ENCODE results near the gene PHC2. TPM values are rescaled to one million over a fixed set of nuclear protein-coding genes. Genes with fewer than 3 reads are reported as not detected.

Gene PHC2
- total and polyA plus RNA-seq, 4 donors: 79.9 to 311 (median 121) TPM

- no peak for TF ChIP-seq CTCF (IDR thresholded peaks at IDR 0.05; ENCODE audit: control extremely low read depth, extremely low read depth)
- H3K9ac ChIP-seq (ENCODE audit: insufficient read depth in 1 of 2, low read length in 2 of 2): no peak overlapping the region
- H3K4me1 ChIP-seq (ENCODE audit: control insufficient read depth in 5 of 5, insufficient read depth in 5 of 5, low read length in 5 of 5): peaks cover 0 to 2% (median 0%) of the 10 kb centered on the region in 5 donors
- H3K27me3 ChIP-seq (ENCODE audit: control insufficient read depth in 3 of 3, insufficient read depth in 3 of 3, low read length in 2 of 3): no peaks in the 10 kb centered on the region
- ATAC-seq (ENCODE audit: insufficient read depth, low FRiP score) (no peak), DNase-seq (no peak)
- H3K4me3 ChIP-seq: no peak overlapping the region
- WGBS, 2 donors: 68 to 91% methylated on average over 5 of the region's 5 CpGs
- no peaks in the 10 kb centered on the region for H3K9me3 ChIP-seq (ENCODE audit: control insufficient read depth in 4 of 4, insufficient read depth in 3 of 4, low read length in 3 of 4)
- H3K27ac ChIP-seq (ENCODE audit: low read depth in 1 of 2, low read length in 1 of 2): peak overlapping the region in 1 of 2 donors; percentile 55
- H3K36me3 ChIP-seq (ENCODE audit: control insufficient read depth in 4 of 4, insufficient read depth in 4 of 4, low read length in 4 of 4): peaks cover 2 to 6% (median 3%) of the 10 kb centered on the region in 4 donors
Observed at GRCh38 chr1:33374336-33375105, 56.4 kb downstream of the PHC2 start.

GRCh38 chr1:33373606-33374005, 57.3 kb downstream of the PHC2 start:
- Histone ChIP-seq H3K4me3 (no peak overlapping the region), H3K27ac (ENCODE audit: low read depth in 1 of 2, low read length in 1 of 2) (peak overlapping the region in 1 of 2 donors; percentile 38), H3K36me3 (ENCODE audit: control insufficient read depth in 4 of 4, insufficient read depth in 4 of 4, low read length in 4 of 4) (peaks cover 2 to 6% (median 3%) of the 10 kb centered on the region in 4 donors), H3K9ac (ENCODE audit: insufficient read depth in 1 of 2, low read length in 2 of 2) (no peak overlapping the region), H3K9me3 (ENCODE audit: control insufficient read depth in 4 of 4, insufficient read depth in 3 of 4, low read length in 3 of 4) (no peaks in the 10 kb centered on the region), H3K27me3 (ENCODE audit: control insufficient read depth in 3 of 3, insufficient read depth in 3 of 3, low read length in 2 of 3) (no peaks in the 10 kb centered on the region), H3K4me1 (ENCODE audit: control insufficient read depth in 5 of 5, insufficient read depth in 5 of 5, low read length in 5 of 5) (no peaks in the 10 kb centered on the region)
- TF ChIP-seq CTCF (IDR thresholded peaks at IDR 0.05; ENCODE audit: control extremely low read depth, extremely low read depth): no peak
- 90 to 91% methylated on average over 4 of the region's 4 CpGs for WGBS, 2 donors
- ATAC-seq (ENCODE audit: insufficient read depth, low FRiP score) (no peak), DNase-seq (no peak)

- Histone ChIP-seq H3K27ac (ENCODE audit: low read depth in 1 of 2, low read length in 1 of 2) (no peak overlapping the region), H3K4me1 (ENCODE audit: control insufficient read depth in 5 of 5, insufficient read depth in 5 of 5, low read length in 5 of 5) (peaks cover 0 to 3% (median 0%) of the 10 kb centered on the region in 5 donors), H3K27me3 (ENCODE audit: control insufficient read depth in 3 of 3, insufficient read depth in 3 of 3, low read length in 2 of 3) (no peaks in the 10 kb centered on the region), H3K4me3 (no peak overlapping the region), H3K9ac (ENCODE audit: insufficient read depth in 1 of 2, low read length in 2 of 2) (no peak overlapping the region), H3K36me3 (ENCODE audit: control insufficient read depth in 4 of 4, insufficient read depth in 4 of 4, low read length in 4 of 4) (peaks cover 2 to 6% (median 3%) of the 10 kb centered on the region in 4 donors), H3K9me3 (ENCODE audit: control insufficient read depth in 4 of 4, insufficient read depth in 3 of 4, low read length in 3 of 4) (no peaks in the 10 kb centered on the region)
- no peak for DNase-seq
- WGBS, 2 donors: 92 to 93% methylated on average over 4 of the region's 4 CpGs
- TF ChIP-seq CTCF (IDR thresholded peaks at IDR 0.05; ENCODE audit: control extremely low read depth, extremely low read depth): no peak
- ATAC-seq (ENCODE audit: insufficient read depth, low FRiP score): no peak
Observed at GRCh38 chr1:33372677-33373076, 58.2 kb downstream of the PHC2 start.

Measured in lung (tissue), 12 donors.